Measurements from ENCODE around the gene NYAP2.

DNA sequence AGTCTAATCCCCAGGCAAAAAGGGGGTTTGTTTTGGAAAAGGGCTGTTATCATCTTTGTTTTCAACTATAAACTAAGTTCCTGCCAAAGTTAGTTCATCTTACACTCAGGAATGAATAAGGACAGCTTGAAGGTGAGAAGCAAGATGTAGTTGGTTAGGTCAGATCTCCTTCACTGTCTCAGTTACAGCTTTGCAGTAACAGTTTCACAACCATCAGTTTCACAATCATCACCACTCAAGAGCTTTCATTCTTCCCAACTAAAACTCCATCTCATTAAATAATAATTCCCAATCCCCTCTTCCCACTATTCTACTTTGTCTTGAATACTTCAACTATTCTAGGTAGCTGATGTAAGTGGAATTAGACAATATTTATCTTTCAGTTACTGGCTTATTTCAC is 200.9 kb downstream of the NYAP2 start:
- TF ChIP-seq BHLHE40 (IDR thresholded peaks at IDR 0.05; ENCODE audit: borderline replicate concordance) (no peak), FOXA1 (IDR thresholded peaks at IDR 0.05) (no peak), NFRKB (IDR thresholded peaks at IDR 0.05) (no peak), SP1 (IDR thresholded peaks at IDR 0.05) (no peak), TARDBP (IDR thresholded peaks at IDR 0.05) (no peak), FOXM1 (IDR thresholded peaks at IDR 0.05; ENCODE audit: borderline replicate concordance) (no peak), FOXK2 (IDR thresholded peaks at IDR 0.05) (no peak), SUZ12 (IDR thresholded peaks at IDR 0.05) (no peak), HDGF (IDR thresholded peaks at IDR 0.05; ENCODE audit: borderline replicate concordance) (no peak), ZNF384 (IDR thresholded peaks at IDR 0.05) (no peak)
- TF ChIP-seq, protein P1, sequence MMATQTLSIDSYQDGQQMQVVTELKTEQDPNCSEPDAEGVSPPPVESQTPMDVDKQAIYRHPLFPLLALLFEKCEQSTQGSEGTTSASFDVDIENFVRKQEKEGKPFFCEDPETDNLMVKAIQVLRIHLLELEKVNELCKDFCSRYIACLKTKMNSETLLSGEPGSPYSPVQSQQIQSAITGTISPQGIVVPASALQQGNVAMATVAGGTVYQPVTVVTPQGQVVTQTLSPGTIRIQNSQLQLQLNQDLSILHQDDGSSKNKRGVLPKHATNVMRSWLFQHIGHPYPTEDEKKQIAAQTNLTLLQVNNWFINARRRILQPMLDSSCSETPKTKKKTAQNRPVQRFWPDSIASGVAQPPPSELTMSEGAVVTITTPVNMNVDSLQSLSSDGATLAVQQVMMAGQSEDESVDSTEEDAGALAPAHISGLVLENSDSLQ (IDR thresholded peaks at IDR 0.05) = no peak

Measured in HEK293T (cell line).